GM20000 (cell line): ENCODE data around the gene BAG1.

Source experiments
- DNase-seq: peaks from one replicate; pipeline ENCODE4 v3.0.0; 2012; ENCODE audit warnings: low spot score
- TF ChIP-seq, protein P1 (sequence below): IDR thresholded peaks from 2 replicates; pipeline ENCODE4 v1.5.1; 2012; ENCODE audit warnings: mild to moderate bottlenecking, control low read depth; ENCODE audit errors: extremely low read depth, missing control alignments

BAG1 gene

DNA sequence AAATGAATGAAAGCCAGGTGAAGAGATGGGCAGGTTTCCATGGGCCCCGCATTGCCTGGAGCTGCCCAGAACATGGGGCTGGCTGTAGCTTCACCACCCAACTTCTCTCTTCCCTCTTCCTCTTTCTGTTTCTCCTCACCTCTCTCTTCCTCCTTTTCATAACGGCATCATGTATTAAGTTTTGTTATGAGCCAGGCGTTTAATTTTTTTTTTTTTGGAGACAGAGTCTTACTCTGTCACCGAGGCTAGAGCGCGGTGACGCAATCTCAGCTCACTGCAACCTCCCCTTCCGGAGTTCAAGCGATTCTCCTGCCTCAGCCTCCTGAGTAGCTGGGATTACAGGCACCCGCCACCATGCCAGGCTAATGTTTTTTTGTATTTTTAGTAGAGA, 37.5 kb downstream of the BAG1 start:
- TF ChIP-seq, protein P1, sequence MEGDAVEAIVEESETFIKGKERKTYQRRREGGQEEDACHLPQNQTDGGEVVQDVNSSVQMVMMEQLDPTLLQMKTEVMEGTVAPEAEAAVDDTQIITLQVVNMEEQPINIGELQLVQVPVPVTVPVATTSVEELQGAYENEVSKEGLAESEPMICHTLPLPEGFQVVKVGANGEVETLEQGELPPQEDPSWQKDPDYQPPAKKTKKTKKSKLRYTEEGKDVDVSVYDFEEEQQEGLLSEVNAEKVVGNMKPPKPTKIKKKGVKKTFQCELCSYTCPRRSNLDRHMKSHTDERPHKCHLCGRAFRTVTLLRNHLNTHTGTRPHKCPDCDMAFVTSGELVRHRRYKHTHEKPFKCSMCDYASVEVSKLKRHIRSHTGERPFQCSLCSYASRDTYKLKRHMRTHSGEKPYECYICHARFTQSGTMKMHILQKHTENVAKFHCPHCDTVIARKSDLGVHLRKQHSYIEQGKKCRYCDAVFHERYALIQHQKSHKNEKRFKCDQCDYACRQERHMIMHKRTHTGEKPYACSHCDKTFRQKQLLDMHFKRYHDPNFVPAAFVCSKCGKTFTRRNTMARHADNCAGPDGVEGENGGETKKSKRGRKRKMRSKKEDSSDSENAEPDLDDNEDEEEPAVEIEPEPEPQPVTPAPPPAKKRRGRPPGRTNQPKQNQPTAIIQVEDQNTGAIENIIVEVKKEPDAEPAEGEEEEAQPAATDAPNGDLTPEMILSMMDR: no peak

DNA sequence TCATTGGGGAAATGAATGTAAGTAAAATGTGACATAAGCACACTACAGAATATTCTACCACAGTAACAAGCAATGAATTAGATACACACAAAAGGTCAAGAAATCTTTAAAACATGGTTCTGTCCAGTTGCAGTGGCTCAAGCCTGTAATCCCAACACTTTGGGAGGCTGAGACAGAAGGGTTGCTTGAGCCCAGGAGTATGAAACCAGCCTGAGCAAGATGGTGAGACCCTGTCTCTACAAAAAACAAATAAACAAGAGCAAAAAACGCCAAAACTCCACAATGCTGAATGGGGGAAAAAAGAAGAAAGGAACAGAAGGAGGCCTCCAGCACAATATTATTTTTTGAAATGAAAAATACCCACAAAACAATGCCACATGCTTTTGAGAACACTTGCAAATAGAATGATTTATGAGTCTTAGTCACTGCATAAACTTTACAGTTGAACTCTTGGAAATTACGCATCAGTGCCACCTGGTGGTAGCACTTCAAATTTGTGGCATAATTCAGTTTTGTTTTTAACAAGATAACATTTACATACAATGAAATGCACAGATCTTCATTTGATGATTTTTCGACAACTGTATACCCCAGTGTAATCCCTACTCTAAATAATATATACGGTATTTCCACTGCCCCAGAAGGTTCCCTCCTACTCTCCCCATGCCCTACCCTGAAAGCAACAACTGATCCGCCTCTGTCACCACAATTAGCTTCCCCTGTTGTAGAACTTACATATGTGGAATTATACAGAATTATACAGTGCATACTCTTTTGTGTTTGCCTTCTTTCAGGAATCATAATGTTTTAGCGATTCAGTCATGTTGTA, 39.0 kb downstream of the BAG1 start:
- DNase-seq: peak; percentile 41
- TF ChIP-seq, protein P1: peak; percentile 44

More for the DNA sequence above, 37.5 kb downstream of the BAG1 start:
- DNase-seq: no peak

DNA sequence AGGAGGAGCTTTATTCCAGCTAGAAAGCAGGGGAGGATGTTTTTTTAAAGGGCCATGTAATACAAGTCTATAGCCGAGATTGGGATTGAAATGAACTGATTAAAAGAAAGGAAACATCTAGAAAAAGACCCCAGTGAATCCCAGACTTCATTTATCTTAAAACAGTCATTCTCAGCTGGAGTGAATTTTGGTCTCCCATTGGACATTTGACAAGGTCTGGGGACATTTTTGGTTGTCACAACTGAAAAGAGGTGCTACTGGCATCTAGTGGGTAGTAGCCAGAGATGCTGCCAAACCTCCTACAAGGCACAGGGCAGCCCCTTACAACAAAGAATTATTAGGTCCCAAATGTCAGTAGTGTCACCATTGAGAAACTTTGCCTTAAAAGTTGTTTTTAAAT, 40.8 kb downstream of the BAG1 start:
- TF ChIP-seq, protein P1: no peak
- DNase-seq: no peak

DNA sequence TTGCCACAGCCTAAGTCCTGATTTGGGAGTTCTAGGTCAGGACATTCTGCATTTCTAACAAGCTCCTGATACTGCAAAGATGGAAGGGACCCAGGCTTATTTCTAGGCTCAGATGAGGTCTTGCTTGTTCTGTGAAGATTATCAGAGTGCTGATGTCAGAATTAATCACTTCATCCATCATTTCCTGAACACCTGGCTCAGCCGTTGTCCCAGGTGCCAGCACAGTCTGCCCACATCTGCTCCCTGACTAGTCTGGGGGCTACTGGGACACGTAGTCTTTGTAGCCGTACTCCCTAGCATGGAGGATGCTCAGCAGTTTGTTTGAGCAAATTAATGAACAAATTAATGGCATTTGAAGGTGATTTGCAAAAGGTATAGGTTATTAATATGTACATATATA, 42.5 kb downstream of the BAG1 start:
- no peak for DNase-seq
- TF ChIP-seq, protein P1: no peak

DNA sequence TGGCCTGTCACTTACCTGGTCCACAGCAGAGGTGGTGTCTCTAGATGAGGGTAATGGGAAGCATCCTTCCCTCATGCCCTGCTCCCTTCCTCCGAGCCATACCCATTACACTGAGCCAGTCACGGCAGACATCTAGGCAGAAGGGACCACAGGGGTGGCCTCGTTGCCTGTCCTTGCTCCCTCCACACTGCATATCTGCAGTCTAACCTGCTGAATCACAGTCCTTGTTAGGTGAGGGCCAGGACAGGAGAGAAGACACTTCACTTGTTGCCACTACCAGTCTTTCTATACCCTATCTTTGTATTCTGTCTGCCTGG, 43.0 kb downstream of the BAG1 start:
- TF ChIP-seq, protein P1: no peak
- DNase-seq: no peak

DNA sequence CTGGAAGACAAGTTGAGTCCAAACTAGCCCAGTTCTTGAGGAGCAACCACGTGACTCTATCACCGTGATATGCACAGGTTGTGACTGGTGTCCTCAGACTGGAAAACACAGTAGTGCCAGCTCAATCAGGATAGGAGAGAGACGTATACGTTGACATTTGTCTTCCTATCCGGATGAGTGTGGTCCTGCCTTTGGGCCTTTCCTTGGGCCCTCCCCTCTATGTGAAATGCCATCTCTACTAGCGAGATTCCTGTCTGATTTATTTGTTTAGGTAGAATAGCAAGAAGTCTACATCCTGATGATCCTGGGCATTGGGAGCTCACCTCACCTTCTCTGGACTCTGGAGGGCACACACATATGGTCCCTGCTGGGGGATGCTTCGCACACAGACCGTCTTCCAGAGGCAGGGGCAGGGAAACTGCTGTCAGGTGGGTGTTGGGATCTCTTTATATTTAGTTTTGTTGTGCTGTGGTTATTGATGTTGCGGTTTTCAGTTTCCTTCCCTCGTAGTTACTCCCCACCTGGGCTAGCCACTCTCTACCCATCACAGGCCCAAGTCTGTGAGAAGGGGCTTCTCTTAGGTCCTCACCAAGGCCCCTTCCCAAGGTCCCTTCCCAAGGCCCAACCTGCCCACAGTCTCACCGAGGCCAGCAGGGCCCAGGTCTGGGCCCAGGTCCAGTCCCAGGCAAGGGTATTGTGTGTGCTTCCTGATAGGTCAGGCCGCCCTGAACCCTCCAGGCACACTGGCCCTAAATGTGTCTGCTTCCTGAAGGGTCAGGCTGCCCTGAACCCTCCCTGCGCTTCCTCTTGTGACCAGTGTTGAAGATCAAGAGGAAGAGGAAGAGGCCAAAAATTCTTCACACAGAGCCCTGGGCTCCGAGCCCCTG, 43.6 kb downstream of the BAG1 start:
- DNase-seq: no peak
- TF ChIP-seq, protein P1: no peak
